GM23338 (cell line): ENCODE measurements around the gene SYNDIG1. TPM values are rescaled to one million over a fixed set of nuclear protein-coding genes. Genes with fewer than 3 reads are reported as not detected.

Experiments used
- ATAC-seq: fragments of 200-7000 bp; cut with Tn5 transposase; 3 replicates; pipeline ENCODE4 v1.9.1; 2020
- DNase-seq: peaks from one replicate; pipeline ENCODE4 v3.0.0-alpha.2; 2015; ENCODE audit warnings: low spot score
- H2AFZ ChIP-seq: fragments of 200-600 bp; sonication (generic); 2 replicates; pipeline ENCODE4 v1.8.0; 2016; ENCODE audit warnings: antibody characterized with exemption, mild to moderate bottlenecking, moderate library complexity
- H3F3A ChIP-seq: fragments of 200-600 bp; sonication (generic); replicated peaks from 2 replicates; pipeline ENCODE4 v1.8.0; 2017; ENCODE audit warnings: antibody characterized with exemption, mixed run types, low read depth
- H3K27ac ChIP-seq: fragments of 200-600 bp; sonication (generic); 2 replicates; pipeline ENCODE4 v1.6.1; 2016; ENCODE audit warnings: low read depth
- H3K27me3 ChIP-seq: fragments of 200-600 bp; sonication (generic); 2 replicates; pipeline ENCODE4 v1.8.0; 2016; ENCODE audit warnings: mild to moderate bottlenecking, mixed run types, moderate library complexity; ENCODE audit not compliant: insufficient read depth
- H3K36me3 ChIP-seq: fragments of 200-600 bp; sonication (generic); 2 replicates; pipeline ENCODE4 v1.8.0; 2016; ENCODE audit warnings: mild to moderate bottlenecking; ENCODE audit not compliant: insufficient read depth
- H3K4me1 ChIP-seq: fragments of 200-600 bp; sonication (generic); 2 replicates; pipeline ENCODE4 v1.8.0; 2016; ENCODE audit warnings: mild to moderate bottlenecking, moderate library complexity; ENCODE audit not compliant: insufficient read depth
- H3K4me2 ChIP-seq: fragments of 200-600 bp; sonication (generic); 2 replicates; pipeline ENCODE4 v1.7.1; 2017; ENCODE audit warnings: mixed run types
- H3K4me3 ChIP-seq: fragments of 200-600 bp; sonication (generic); 2 replicates; pipeline ENCODE4 v1.6.1; 2016; ENCODE audit warnings: mixed run types
- H3K79me2 ChIP-seq: fragments of 200-600 bp; sonication (generic); replicated peaks from 2 replicates; pipeline ENCODE4 v1.8.0; 2017; ENCODE audit warnings: mild to moderate bottlenecking; ENCODE audit not compliant: insufficient read depth
- H3K9me2 ChIP-seq: fragments of 200-600 bp; sonication (generic); 2 replicates; pipeline ENCODE4 v1.8.0; 2017; ENCODE audit not compliant: insufficient read depth
- H4K20me1 ChIP-seq: fragments of 200-600 bp; sonication (generic); replicated peaks from 2 replicates; pipeline ENCODE4 v1.8.0; 2017; ENCODE audit warnings: mild to moderate bottlenecking; ENCODE audit not compliant: insufficient read depth
- H3K27ac Mint-ChIP-seq: 2 replicates; pipeline ENCODE4 v1.8.0; 2020; ENCODE audit warnings: inconsistent platforms, mild to moderate bottlenecking, moderate library complexity, mixed read lengths
- H3K27me3 Mint-ChIP-seq: 3 replicates; pipeline ENCODE4 v1.8.0; 2022; ENCODE audit warnings: low read depth, mild to moderate bottlenecking, moderate library complexity, mixed read lengths, inconsistent platforms; ENCODE audit not compliant: insufficient read depth, poor library complexity
- H3K36me3 Mint-ChIP-seq: 3 replicates; pipeline ENCODE4 v1.8.0; 2021; ENCODE audit warnings: low read depth, mild to moderate bottlenecking, inconsistent platforms, moderate library complexity, mixed read lengths
- H3K4me1 Mint-ChIP-seq: 3 replicates; pipeline ENCODE4 v1.8.0; 2020; ENCODE audit warnings: mild to moderate bottlenecking, inconsistent platforms, mixed read lengths
- H3K4me3 Mint-ChIP-seq: 3 replicates; pipeline ENCODE4 v1.8.0; 2021; ENCODE audit warnings: moderate library complexity, mild to moderate bottlenecking, inconsistent platforms, mixed read lengths
- H3K9me3 Mint-ChIP-seq: 3 replicates; pipeline ENCODE4 v1.8.0; 2020; ENCODE audit warnings: moderate library complexity, mild to moderate bottlenecking, inconsistent platforms, mixed read lengths
- CREB1 ChIP-seq: fragments of 250-450 bp; sonication (Bioruptor Pico); IDR thresholded peaks from 2 replicates; pipeline ENCODE4 v1.5.0; 2020; ENCODE audit warnings: low read depth, mild to moderate bottlenecking, moderate library complexity
- CTCF ChIP-seq, 2 experiments: fragments of 200-600 bp in 1 of 2; sonication (generic) in 1 of 2; conservative IDR thresholded peaks; 2 replicates each; pipeline versions ENCODE4 v1.5.1 to v1.6.1; 2016 to 2017; ENCODE audit warnings: antibody characterized with exemption in 2 of 2, low read depth in 2 of 2, mild to moderate bottlenecking in 2 of 2, moderate library complexity in 1 of 2
- ETS1 ChIP-seq: IDR thresholded peaks from 2 replicates; pipeline ENCODE4 v1.6.1; 2016; ENCODE audit warnings: antibody characterized with exemption
- EZH2 ChIP-seq: fragments of 200-600 bp; sonication (generic); IDR thresholded peaks from one replicate; pipeline ENCODE4 v1.8.0; 2017; ENCODE audit warnings: antibody characterized with exemption, mild to moderate bottlenecking, low read depth; ENCODE audit not compliant: unreplicated experiment
- EZH2phosphoT487 ChIP-seq: fragments of 200-600 bp; sonication (generic); IDR thresholded peaks from one replicate; pipeline ENCODE4 v1.8.1; 2018; ENCODE audit warnings: antibody characterized with exemption; ENCODE audit not compliant: unreplicated experiment
- JUNB ChIP-seq: IDR thresholded peaks from one replicate; pipeline ENCODE4 v1.6.1; 2016; ENCODE audit warnings: antibody characterized with exemption; ENCODE audit not compliant: unreplicated experiment
- NANOG ChIP-seq: IDR thresholded peaks from 2 replicates; pipeline ENCODE4 v1.6.1; 2016; ENCODE audit warnings: antibody characterized with exemption, borderline replicate concordance
- REST ChIP-seq: IDR thresholded peaks from one replicate; pipeline ENCODE4 v1.6.1; 2018; ENCODE audit warnings: antibody characterized with exemption; ENCODE audit not compliant: unreplicated experiment
- STAT1 ChIP-seq: IDR thresholded peaks from one replicate; pipeline ENCODE4 v1.6.1; 2016; ENCODE audit warnings: antibody characterized with exemption; ENCODE audit not compliant: unreplicated experiment
- ZNF114 ChIP-seq: fragments of 250-450 bp; sonication (Bioruptor Pico); IDR thresholded peaks from 2 replicates; pipeline ENCODE4 v1.5.0; 2020; ENCODE audit warnings: mild to moderate bottlenecking, moderate library complexity
- ZNF331 ChIP-seq: fragments of 250-450 bp; sonication (Bioruptor Pico); IDR thresholded peaks from 2 replicates; pipeline ENCODE4 v1.5.0; 2020; ENCODE audit warnings: low read depth, mild to moderate bottlenecking, moderate library complexity
- polyA plus RNA-seq: library from polyadenylated mRNA; unstranded; fragments of >200 nt; fragmentation: Nextera tagmentation; extraction: Ambion mirVana; gene quantifications from 2 replicates; pipeline ENCODE4 v1.2.1, GENCODE V29; 2016
- total RNA-seq: library from RNA; depleted of rRNA; stranded (reverse); fragments of >200 nt; shearing (Covaris generic); gene quantifications from 2 replicates; pipeline ENCODE4 v1.2.3, GENCODE V29; 2014

Gene SYNDIG1
- total and polyA plus RNA-seq, 2 experiments from 2014 or later: 2.8 to 4.8 TPM

GRCh38 chr20:24452016-24452415 is 17.4 kb upstream of the SYNDIG1 start:
- ATAC-seq (no peak), DNase-seq (no peak)
- no peaks in the 10 kb centered on the region for H3K36me3 Mint-ChIP-seq
- H3K27me3 Mint-ChIP-seq: peaks cover 12% of the 10 kb centered on the region
- H2AFZ ChIP-seq: no peak overlapping the region
- no peaks in the 10 kb centered on the region for H4K20me1 ChIP-seq
- H3K9me3 Mint-ChIP-seq: 0 out of 3 replicates have a peak, but pooled peaks cover 3% of the 10 kb centered on the region
- peaks cover 9% of the 10 kb centered on the region; the same call in 1 of the 2 replicates for H3K9me2 ChIP-seq
- no peaks in the 10 kb centered on the region for H3F3A ChIP-seq
- no peak overlapping the region for H3K27ac Mint-ChIP-seq
- H3K36me3 ChIP-seq: no peaks in the 10 kb centered on the region
- H3K27me3 ChIP-seq: no peaks in the 10 kb centered on the region
- H3K4me2 ChIP-seq: no peak overlapping the region
- H3K27ac ChIP-seq: no peak overlapping the region
- peaks cover 20% of the 10 kb centered on the region for H3K4me1 ChIP-seq
- H3K4me1 Mint-ChIP-seq: peaks cover 32% of the 10 kb centered on the region
- no peaks in the 10 kb centered on the region for H3K79me2 ChIP-seq
- H3K4me3 ChIP-seq: no peak overlapping the region
- TF ChIP-seq REST: no peak
- no peak for TF ChIP-seq EZH2phosphoT487
- TF ChIP-seq JUNB: no peak
- no peak for TF ChIP-seq NANOG
- TF ChIP-seq ETS1: no peak
- TF ChIP-seq STAT1: no peak
- no peak for TF ChIP-seq CTCF (conservative IDR thresholded peaks at IDR 0.05; ENCODE audit: low read depth in 2 of 2)
- TF ChIP-seq EZH2: no peak
- H3K4me3 Mint-ChIP-seq: no peak overlapping the region

DNA sequence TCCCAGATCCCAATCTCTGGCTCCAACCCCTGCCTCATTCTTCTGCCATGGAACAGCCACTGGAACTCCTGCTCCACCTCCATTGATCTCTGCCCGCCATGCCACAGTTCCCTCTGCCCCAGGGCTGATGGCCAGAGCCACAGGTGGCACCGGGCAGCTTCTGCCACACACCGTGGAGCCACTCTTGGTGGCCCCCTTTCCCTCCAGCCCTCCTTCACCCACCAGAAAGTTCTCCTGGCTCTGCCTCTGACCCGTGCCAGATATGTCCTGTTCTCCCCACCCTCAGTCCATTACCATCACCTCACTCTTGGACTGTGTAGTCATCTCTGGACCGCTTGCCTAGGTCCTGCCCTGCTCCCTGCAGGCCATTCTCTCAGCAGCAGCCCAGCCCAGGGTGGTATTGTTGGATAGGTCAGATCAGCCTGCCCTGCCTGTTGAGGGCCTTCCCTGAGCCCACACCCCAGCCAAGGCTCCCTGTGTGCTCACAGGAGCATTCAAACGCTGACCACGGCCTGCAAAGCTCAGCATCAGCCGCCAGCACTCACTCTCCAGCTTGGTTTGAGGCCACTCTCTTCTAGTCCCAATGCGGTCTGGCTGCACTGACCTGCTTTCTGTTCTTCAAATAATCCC is 16.8 kb upstream of the SYNDIG1 start:
- no peak for ATAC-seq
- Mint-ChIP-seq H3K4me3 (no peak overlapping the region), H3K27me3 (peaks cover 10% of the 10 kb centered on the region), H3K36me3 (no peaks in the 10 kb centered on the region), H3K4me1 (peaks cover 29% of the 10 kb centered on the region), H3K27ac (no peak overlapping the region), H3K9me3 (0 out of 3 replicates have a peak, but pooled peaks cover 3% of the 10 kb centered on the region)
- no peak overlapping the region for H3K27ac ChIP-seq
- peaks cover 10% of the 10 kb centered on the region; the same call in 1 of the 2 replicates for H3K9me2 ChIP-seq
- no peaks in the 10 kb centered on the region for H3F3A ChIP-seq
- H2AFZ ChIP-seq: no peak overlapping the region
- no peak overlapping the region for H3K4me3 ChIP-seq
- no peaks in the 10 kb centered on the region for H4K20me1 ChIP-seq
- H3K27me3 ChIP-seq: no peaks in the 10 kb centered on the region
- no peak overlapping the region for H3K4me2 ChIP-seq
- no peaks in the 10 kb centered on the region for H3K79me2 ChIP-seq
- no peak for DNase-seq
- no peaks in the 10 kb centered on the region for H3K36me3 ChIP-seq
- H3K4me1 ChIP-seq: peaks cover 20% of the 10 kb centered on the region
- no peak for TF ChIP-seq REST
- TF ChIP-seq EZH2phosphoT487: no peak
- TF ChIP-seq EZH2: no peak
- no peak for TF ChIP-seq JUNB
- TF ChIP-seq ZNF114: no peak
- TF ChIP-seq STAT1: no peak
- no peak for TF ChIP-seq CREB1 (CRISPR knock-in tag)
- no peak for TF ChIP-seq ZNF331 (CRISPR knock-in tag)
- TF ChIP-seq ETS1: no peak
- no peak for TF ChIP-seq NANOG
